Kidney (tissue), 14 donors: ENCODE measurements around the gene EHBP1. TPM values are rescaled to one million over a fixed set of nuclear protein-coding genes. Genes with fewer than 3 reads are reported as not detected.

ENCODE experiments used
- DNase-seq, 5 donors: peaks; one replicate each; pipeline ENCODE4 v3.0.0-alpha.2; 2013 to 2020
- FAIRE-seq: peaks from 2 replicates; lab custom pipeline; 2012; peaks lifted over from hg19 to GRCh38; lab: Jason Lieb, UNC
- H3K27ac ChIP-seq, 2 donors: one replicate each; pipeline ENCODE4 v1.7.0; 2013; ENCODE audit warnings: low read depth in 2 of 2, low read length in 2 of 2, inconsistent platforms in 1 of 2
- H3K27me3 ChIP-seq: one replicate; pipeline ENCODE4 v1.7.1; 2013; ENCODE audit warnings: low read length, inconsistent platforms; ENCODE audit not compliant: control insufficient read depth, insufficient read depth
- H3K36me3 ChIP-seq, 3 donors: one replicate each; pipeline versions ENCODE4 v1.7.0 to v1.7.1; 2013; ENCODE audit warnings: low read length in 3 of 3, control low read depth in 1 of 3, inconsistent platforms in 1 of 3; ENCODE audit not compliant: insufficient read depth in 3 of 3, control insufficient read depth in 2 of 3
- H3K4me1 ChIP-seq, 3 donors: one replicate each; pipeline versions ENCODE4 v1.7.0 to v1.7.1; 2013; ENCODE audit warnings: low read length in 3 of 3, inconsistent platforms in 1 of 3, low read depth in 1 of 3; ENCODE audit not compliant: control insufficient read depth in 2 of 3, insufficient read depth in 2 of 3
- H3K4me3 ChIP-seq, 3 donors: one replicate each; pipeline versions ENCODE4 v1.7.0 to v1.8.1; 2013; ENCODE audit warnings: low read length in 3 of 3, control low read depth in 1 of 3, inconsistent platforms in 1 of 3
- H3K9ac ChIP-seq, 3 donors: one replicate each; pipeline versions ENCODE4 v1.7.0 to v1.7.1; 2013; ENCODE audit warnings: low read length in 3 of 3, control low read depth in 1 of 3, inconsistent platforms in 1 of 3
- H3K9me3 ChIP-seq, 3 donors: one replicate each; pipeline versions ENCODE4 v1.7.0 to v1.7.1; 2013; ENCODE audit warnings: low read length in 3 of 3, control low read depth in 1 of 3, inconsistent platforms in 1 of 3; ENCODE audit not compliant: control insufficient read depth in 2 of 3, insufficient read depth in 1 of 3
- intact Hi-C: fragments of 100-400 bp; cut with DNase I; formaldehyde crosslinking; loops from one replicate; pipeline ENCODE4 v1.11.1; 2022
- polyA plus RNA-seq: library from polyadenylated mRNA; stranded (reverse); fragments of 350-450 nt; fragmentation: Illumina TruSeq; extraction: RNeasy Lipid Tissue Mini Kit (QIAGEN cat#74804); gene quantifications from one replicate; pipeline ENCODE4 v1.2.3, GENCODE V29; 2014; ENCODE audit warnings: low read depth, low replicate concordance; ENCODE audit not compliant: insufficient read depth
- total RNA-seq: library from RNA; stranded (reverse); fragmentation: NEBNext Ultra II Directional; extraction: Animal tissue kit (Norgen Biotek cat#: 25700); gene quantifications from one replicate; pipeline ENCODE4 v1.2.1, GENCODE V29; 2021
- TF ChIP-seq, protein P1 (sequence below): IDR thresholded peaks from 3 replicates; pipeline ENCODE4 v1.5.1; 2012; ENCODE audit warnings: mild to moderate bottlenecking, moderate library complexity, borderline replicate concordance; ENCODE audit not compliant: insufficient read depth; ENCODE audit errors: extremely low read depth
- donor health status: control.
- donor health status: control.
- donor health status: control.
- donor health status: control.
- donor health status: control.
- donor health status: DM: yes; HTN: yes; CAD: no.
- donor health status: Normal renal cell carcinoma (clear cell type).

The EHBP1 gene
- total and polyA plus RNA-seq, 2 donors from 2014 or later = 12.5 to 42.7 TPM

DNA sequence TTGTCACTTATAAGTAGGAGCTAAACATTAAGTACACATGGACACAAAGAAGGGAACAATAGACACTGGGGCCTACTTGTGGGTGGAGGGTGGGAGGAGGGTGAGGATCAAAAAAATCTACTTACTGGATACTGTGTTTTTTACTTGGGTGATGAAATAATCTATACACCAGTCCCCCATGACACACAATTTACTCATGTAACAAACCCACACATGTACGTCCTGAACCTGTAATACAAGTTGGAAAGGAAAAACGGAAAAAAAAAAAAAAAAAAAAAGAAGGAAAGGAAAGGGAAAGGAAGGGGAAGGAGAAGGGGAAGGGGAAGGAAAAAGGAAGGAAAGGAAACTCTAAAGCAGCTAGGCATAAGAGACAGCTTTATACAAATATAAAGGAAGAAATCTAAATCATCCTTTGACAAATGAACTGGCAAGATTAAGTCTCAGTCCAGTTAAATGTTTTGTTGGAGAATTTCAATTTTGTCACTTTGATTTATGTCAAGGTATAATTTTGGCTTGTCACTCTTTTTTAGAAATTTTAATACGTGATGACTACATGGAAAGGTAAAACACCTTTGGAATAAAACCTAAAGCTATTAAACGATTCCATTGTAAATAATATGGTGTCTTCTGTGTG is 175.8 kb downstream of the EHBP1 start:
- H3K9me3 ChIP-seq = peaks cover 0 to 2% (median 0%) of the 10 kb centered on the region in 3 donors
- peaks cover 2 to 16% (median 12%) of the 10 kb centered on the region in 3 donors for H3K36me3 ChIP-seq
- H3K9ac ChIP-seq = no peak overlapping the region
- H3K4me1 ChIP-seq = no peaks in the 10 kb centered on the region
- intact Hi-C loops = no loop called here
- TF ChIP-seq, protein P1, sequence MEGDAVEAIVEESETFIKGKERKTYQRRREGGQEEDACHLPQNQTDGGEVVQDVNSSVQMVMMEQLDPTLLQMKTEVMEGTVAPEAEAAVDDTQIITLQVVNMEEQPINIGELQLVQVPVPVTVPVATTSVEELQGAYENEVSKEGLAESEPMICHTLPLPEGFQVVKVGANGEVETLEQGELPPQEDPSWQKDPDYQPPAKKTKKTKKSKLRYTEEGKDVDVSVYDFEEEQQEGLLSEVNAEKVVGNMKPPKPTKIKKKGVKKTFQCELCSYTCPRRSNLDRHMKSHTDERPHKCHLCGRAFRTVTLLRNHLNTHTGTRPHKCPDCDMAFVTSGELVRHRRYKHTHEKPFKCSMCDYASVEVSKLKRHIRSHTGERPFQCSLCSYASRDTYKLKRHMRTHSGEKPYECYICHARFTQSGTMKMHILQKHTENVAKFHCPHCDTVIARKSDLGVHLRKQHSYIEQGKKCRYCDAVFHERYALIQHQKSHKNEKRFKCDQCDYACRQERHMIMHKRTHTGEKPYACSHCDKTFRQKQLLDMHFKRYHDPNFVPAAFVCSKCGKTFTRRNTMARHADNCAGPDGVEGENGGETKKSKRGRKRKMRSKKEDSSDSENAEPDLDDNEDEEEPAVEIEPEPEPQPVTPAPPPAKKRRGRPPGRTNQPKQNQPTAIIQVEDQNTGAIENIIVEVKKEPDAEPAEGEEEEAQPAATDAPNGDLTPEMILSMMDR = no peak
- H3K4me3 ChIP-seq = no peak overlapping the region
- no peak overlapping the region for H3K27ac ChIP-seq
- no peak for DNase-seq
- H3K27me3 ChIP-seq = no peaks in the 10 kb centered on the region
- FAIRE-seq = no peak

DNA sequence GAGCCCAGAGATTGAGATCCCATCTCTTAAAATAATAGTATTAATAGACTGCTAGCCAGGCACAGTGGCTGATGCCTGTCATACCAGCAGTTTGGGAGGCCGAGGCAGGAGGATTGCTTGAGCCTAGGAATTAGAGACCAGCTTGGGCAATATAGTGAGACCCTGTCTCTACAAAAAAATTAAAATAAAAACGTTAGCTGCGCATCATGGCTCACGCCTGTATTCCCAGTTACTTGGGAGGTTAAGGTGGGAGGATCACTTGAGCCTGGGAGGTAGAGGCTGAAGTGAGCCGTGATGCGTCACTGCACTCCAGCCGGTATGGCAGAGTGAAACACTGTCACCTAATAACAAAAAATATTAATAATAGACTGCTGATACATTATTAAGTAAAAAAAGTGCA is 178.1 kb downstream of the EHBP1 start:
- Histone ChIP-seq H3K27me3 (no peaks in the 10 kb centered on the region), H3K4me1 (no peaks in the 10 kb centered on the region), H3K9me3 (no peaks in the 10 kb centered on the region), H3K4me3 (no peak overlapping the region), H3K9ac (no peak overlapping the region), H3K27ac (no peak overlapping the region), H3K36me3 (peaks cover 0 to 4% (median 0%) of the 10 kb centered on the region in 3 donors)
- intact Hi-C loops = no loop called here
- TF ChIP-seq, protein P1 = no peak
- no peak for FAIRE-seq
- DNase-seq = no peak

DNA sequence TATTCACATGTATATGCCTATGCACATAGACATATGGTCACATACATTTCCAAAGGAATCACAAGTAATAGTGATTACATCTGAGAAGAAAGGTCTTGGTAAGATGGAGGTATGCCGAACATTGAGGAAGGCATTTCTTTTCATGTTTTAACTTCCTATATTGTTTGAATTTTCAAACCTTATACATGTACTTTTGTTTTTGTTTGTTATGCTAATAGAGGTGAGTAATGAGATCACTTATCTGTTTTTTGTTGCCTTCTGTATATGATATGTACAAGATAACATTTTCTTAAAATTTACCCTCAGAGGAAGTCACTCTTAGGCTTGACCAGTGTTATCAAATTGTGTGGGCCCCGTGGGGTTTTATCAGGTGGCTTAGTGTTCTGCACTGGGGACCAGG is 178.6 kb downstream of the EHBP1 start:
- Histone ChIP-seq H3K36me3 (peaks cover 0 to 4% (median 0%) of the 10 kb centered on the region in 3 donors), H3K27me3 (no peaks in the 10 kb centered on the region), H3K9ac (no peak overlapping the region), H3K27ac (no peak overlapping the region), H3K9me3 (no peaks in the 10 kb centered on the region), H3K4me3 (no peak overlapping the region), H3K4me1 (no peaks in the 10 kb centered on the region)
- intact Hi-C loops = no loop called here
- DNase-seq (no peak), FAIRE-seq (no peak)
- TF ChIP-seq, protein P1 = no peak
